ENCODE results near the gene SIAE. TPM values are rescaled to one million over a fixed set of nuclear protein-coding genes. Genes with fewer than 3 reads are reported as not detected.

The SIAE gene
- total and polyA plus RNA-seq, 2 donors (not counting 1 experiment from before 2014, with no cell fraction given): 28.9 to 67.0 TPM

- Histone ChIP-seq H3K79me2 (ENCODE audit: control insufficient read depth, insufficient read depth, low read length) (no peaks in the 10 kb centered on the region), H3K9me3 (ENCODE audit: control insufficient read depth, insufficient read depth, low read depth, low read length) (no peaks in the 10 kb centered on the region), H3K27ac (ENCODE audit: insufficient read depth, low read length) (no peak overlapping the region), H3K27me3 (ENCODE audit: control insufficient read depth, insufficient read depth, low read length) (no peaks in the 10 kb centered on the region), H3K36me3 (ENCODE audit: control insufficient read depth, insufficient read depth, low read length) (no peaks in the 10 kb centered on the region), H3K4me2 (ENCODE audit: extremely low read depth, insufficient read depth, low read length) (no peak overlapping the region), H2AFZ (ENCODE audit: low read length) (no peak overlapping the region), H3K9ac (ENCODE audit: insufficient read depth, low read length) (no peak overlapping the region), H4K20me1 (ENCODE audit: control insufficient read depth, extremely low read depth, insufficient read depth, low read length) (no peaks in the 10 kb centered on the region), H3K4me1 (ENCODE audit: control insufficient read depth, extremely low read depth, insufficient read depth, low read length) (no peaks in the 10 kb centered on the region), H3K4me3 (replicated peaks in 1 of 4; ENCODE audit: control extremely low read depth in 1 of 4, insufficient read depth in 1 of 4, low read depth in 3 of 4, low read length in 4 of 4) (no peak overlapping the region)
- TF ChIP-seq CTCF (conservative IDR thresholded peaks at IDR 0.05 in 1 of 2, IDR thresholded peaks at IDR 0.05 in 1 of 2; ENCODE audit: low read depth in 1 of 2, low read length in 2 of 2) (no peak), EZH2 (IDR thresholded peaks at IDR 0.05; ENCODE audit: low read length, missing control alignments) (no peak)
- no peak for DNase-seq (ENCODE audit: low read depth in 2 of 2)
These were observed 15.0 kb downstream of the SIAE start for GRCh38 chr11:124658501-124658900.

- H2AFZ ChIP-seq (ENCODE audit: low read length): no peak overlapping the region
- no peak overlapping the region for H3K4me2 ChIP-seq (ENCODE audit: extremely low read depth, insufficient read depth, low read length)
- TF ChIP-seq EZH2 (IDR thresholded peaks at IDR 0.05; ENCODE audit: low read length, missing control alignments) (no peak), CTCF (conservative IDR thresholded peaks at IDR 0.05 in 1 of 2, IDR thresholded peaks at IDR 0.05 in 1 of 2; ENCODE audit: low read depth in 1 of 2, low read length in 2 of 2) (no peak)
- no peak overlapping the region for H3K27ac ChIP-seq (ENCODE audit: insufficient read depth, low read length)
- H3K4me1 ChIP-seq (ENCODE audit: control insufficient read depth, extremely low read depth, insufficient read depth, low read length): no peaks in the 10 kb centered on the region
- H3K9me3 ChIP-seq (ENCODE audit: control insufficient read depth, insufficient read depth, low read depth, low read length): no peaks in the 10 kb centered on the region
- H3K4me3 ChIP-seq (replicated peaks in 1 of 4; ENCODE audit: control extremely low read depth in 1 of 4, insufficient read depth in 1 of 4, low read depth in 3 of 4, low read length in 4 of 4): no peak overlapping the region
- no peaks in the 10 kb centered on the region for H4K20me1 ChIP-seq (ENCODE audit: control insufficient read depth, extremely low read depth, insufficient read depth, low read length)
- no peaks in the 10 kb centered on the region for H3K79me2 ChIP-seq (ENCODE audit: control insufficient read depth, insufficient read depth, low read length)
- DNase-seq (ENCODE audit: low read depth in 2 of 2): peak; percentile 15
- H3K27me3 ChIP-seq (ENCODE audit: control insufficient read depth, insufficient read depth, low read length): no peaks in the 10 kb centered on the region
- H3K9ac ChIP-seq (ENCODE audit: insufficient read depth, low read length): no peak overlapping the region
- no peaks in the 10 kb centered on the region for H3K36me3 ChIP-seq (ENCODE audit: control insufficient read depth, insufficient read depth, low read length)
These were observed 15.6 kb downstream of the SIAE start for GRCh38 chr11:124657904-124658303.

GRCh38 chr11:124656774-124657630 is 16.5 kb downstream of the SIAE start:
- H3K9me3 ChIP-seq (ENCODE audit: control insufficient read depth, insufficient read depth, low read depth, low read length): no peaks in the 10 kb centered on the region
- H3K36me3 ChIP-seq (ENCODE audit: control insufficient read depth, insufficient read depth, low read length): no peaks in the 10 kb centered on the region
- H2AFZ ChIP-seq (ENCODE audit: low read length): no peak overlapping the region
- no peak overlapping the region for H3K4me2 ChIP-seq (ENCODE audit: extremely low read depth, insufficient read depth, low read length)
- H3K27ac ChIP-seq (ENCODE audit: insufficient read depth, low read length): no peak overlapping the region
- no peaks in the 10 kb centered on the region for H3K27me3 ChIP-seq (ENCODE audit: control insufficient read depth, insufficient read depth, low read length)
- no peaks in the 10 kb centered on the region for H3K79me2 ChIP-seq (ENCODE audit: control insufficient read depth, insufficient read depth, low read length)
- H4K20me1 ChIP-seq (ENCODE audit: control insufficient read depth, extremely low read depth, insufficient read depth, low read length): no peaks in the 10 kb centered on the region
- no peak overlapping the region for H3K9ac ChIP-seq (ENCODE audit: insufficient read depth, low read length)
- no peak overlapping the region for H3K4me3 ChIP-seq (replicated peaks in 1 of 4; ENCODE audit: control extremely low read depth in 1 of 4, insufficient read depth in 1 of 4, low read depth in 3 of 4, low read length in 4 of 4)
- H3K4me1 ChIP-seq (ENCODE audit: control insufficient read depth, extremely low read depth, insufficient read depth, low read length): no peaks in the 10 kb centered on the region
- DNase-seq (ENCODE audit: low read depth in 2 of 2): peak; percentile 23 to 71
- TF ChIP-seq EZH2 (IDR thresholded peaks at IDR 0.05; ENCODE audit: low read length, missing control alignments) (no peak), CTCF (conservative IDR thresholded peaks at IDR 0.05 in 1 of 2, IDR thresholded peaks at IDR 0.05 in 1 of 2; ENCODE audit: low read depth in 1 of 2, low read length in 2 of 2) (no peak)

Measured in fibroblast of lung (primary cell).